H1 (cell line): Measurements from ENCODE around the gene KCNAB2.

Experiments
- BACH1 ChIP-seq: IDR thresholded peaks from 2 replicates; pipeline ENCODE4 v1.6.1; 2012; ENCODE audit warnings: low read length, improper control_type of control experiment
- CTCF ChIP-seq, 3 experiments: IDR thresholded peaks; 1 replicate in 2 of 3; 2 replicates in 1 of 3; pipeline versions ENCODE4 v1.5.1 to v1.6.1; 2011; ENCODE audit warnings: low read length in 3 of 3, mild to moderate bottlenecking in 3 of 3, inconsistent platforms in 2 of 3, low read depth in 1 of 3, moderate library complexity in 1 of 3; ENCODE audit not compliant: insufficient read depth in 1 of 3; ENCODE audit errors: control extremely low read depth in 1 of 3
- JUN ChIP-seq: IDR thresholded peaks from 2 replicates; pipeline ENCODE4 v1.6.1; 2011; ENCODE audit warnings: low read depth, mild to moderate bottlenecking, improper control_type of control experiment, low read length
- POLR2A ChIP-seq, 2 experiments: IDR thresholded peaks; 1 replicate in 1 of 2; 2 replicates in 1 of 2; pipeline ENCODE4 v1.6.1; 2011; ENCODE audit warnings: low read depth in 2 of 2, low read length in 2 of 2, mild to moderate bottlenecking in 2 of 2; ENCODE audit errors: control extremely low read depth in 1 of 2
- RFX5 ChIP-seq: IDR thresholded peaks from 2 replicates; pipeline ENCODE4 v1.6.1; 2011; ENCODE audit warnings: low read depth, low read length, improper control_type of control experiment, borderline replicate concordance

GRCh38 chr1:5998906-5999301 is 46.8 kb upstream of the KCNAB2 start:
- no peak for TF ChIP-seq CTCF (IDR thresholded peaks at IDR 0.05; ENCODE audit: control extremely low read depth in 1 of 3, insufficient read depth in 1 of 3, low read depth in 1 of 3, low read length in 3 of 3)
- no peak for TF ChIP-seq JUN
- no peak for TF ChIP-seq POLR2A (IDR thresholded peaks at IDR 0.05; ENCODE audit: control extremely low read depth in 1 of 2, low read depth in 2 of 2, low read length in 2 of 2)
- TF ChIP-seq BACH1, result no peak
- no peak for TF ChIP-seq RFX5
